HG02870 (cell line): ENCODE measurements around the gene CFAP61.
"Not testable (repeated sequence)": the region's sequence is repeated elsewhere in the genome, so short reads cannot be mapped to it uniquely, and the experiment has no call there.

Experiments used
- ATAC-seq: cut with Tn5 transposase; IDR thresholded peaks from one replicate; pipeline ENCODE4 v1.9.1; 2021; ENCODE audit warnings: mild to moderate bottlenecking, moderate library complexity; ENCODE audit not compliant: unreplicated experiment

The CFAP61 gene, protein sequence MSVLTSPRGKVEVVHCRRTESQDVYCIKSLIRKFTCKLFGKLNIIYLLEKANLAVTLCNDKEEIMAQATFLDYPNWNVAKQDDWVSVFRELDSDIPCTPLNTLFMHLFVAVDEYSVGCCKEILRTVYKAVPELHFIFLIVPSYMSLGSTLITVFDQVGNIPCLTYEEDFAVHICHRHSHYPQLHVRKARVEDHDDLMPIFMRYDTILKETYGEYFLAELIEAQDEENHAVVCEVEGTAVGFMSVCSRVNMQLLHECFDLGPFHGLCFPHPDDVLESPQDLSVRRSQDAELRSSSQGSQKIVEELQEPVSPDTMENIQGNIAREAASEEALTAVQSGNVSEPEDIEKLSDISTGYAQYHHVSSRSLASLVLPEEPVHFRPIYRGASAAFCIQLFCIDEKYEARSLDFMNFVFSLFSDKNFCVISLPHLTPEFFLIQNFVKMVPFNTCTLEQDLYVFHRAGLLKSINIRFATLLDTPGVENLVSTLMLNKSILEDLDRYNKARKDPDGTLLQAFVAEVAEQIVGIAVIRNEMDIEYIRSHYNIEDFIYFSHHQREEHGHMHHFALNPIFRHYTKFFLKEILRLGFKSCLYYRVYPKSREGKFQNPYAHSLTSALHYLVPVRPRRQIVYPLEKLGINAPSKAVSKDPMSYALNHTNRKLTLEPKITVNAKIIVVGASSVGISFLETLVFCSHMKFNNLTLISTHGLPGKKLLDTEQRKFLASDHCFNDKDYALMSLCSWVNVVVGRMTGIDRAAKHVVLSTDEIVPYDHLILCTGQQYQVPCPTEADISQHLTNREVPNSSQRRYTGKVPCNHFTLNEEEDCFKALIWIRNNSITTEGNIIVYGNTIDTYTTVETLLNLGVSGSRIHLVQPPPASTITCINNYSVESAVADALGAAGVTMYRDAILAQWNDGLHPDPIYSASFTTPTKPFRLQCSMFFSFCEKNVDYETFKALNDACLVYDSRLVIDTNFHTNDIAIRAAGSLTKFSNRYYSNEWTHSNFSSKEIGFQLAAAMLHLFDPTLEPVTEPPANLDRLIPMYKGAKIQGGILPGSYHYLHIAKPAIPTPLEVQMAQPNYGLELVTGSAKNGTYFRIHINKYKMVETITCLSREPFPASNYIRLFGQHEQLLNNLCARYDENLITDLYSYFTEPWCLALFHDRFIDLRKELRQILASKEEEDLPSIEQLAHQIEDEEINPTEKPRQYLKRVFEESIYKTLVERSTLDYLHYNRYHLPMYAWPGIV

GRCh38 chr20:20052074-20052970 lies at the start of gene CFAP61, which contains the start of gene CRNKL1:
Gene CFAP61 (plus strand): TSS chr20:20052532. CDS start chr20:20056654, 4,122 bp downstream.
Gene CRNKL1 (minus strand): TSS chr20:20052466. CDS start chr20:20052342, 124 bp downstream.
- peak; percentile 90 for ATAC-seq

DNA sequence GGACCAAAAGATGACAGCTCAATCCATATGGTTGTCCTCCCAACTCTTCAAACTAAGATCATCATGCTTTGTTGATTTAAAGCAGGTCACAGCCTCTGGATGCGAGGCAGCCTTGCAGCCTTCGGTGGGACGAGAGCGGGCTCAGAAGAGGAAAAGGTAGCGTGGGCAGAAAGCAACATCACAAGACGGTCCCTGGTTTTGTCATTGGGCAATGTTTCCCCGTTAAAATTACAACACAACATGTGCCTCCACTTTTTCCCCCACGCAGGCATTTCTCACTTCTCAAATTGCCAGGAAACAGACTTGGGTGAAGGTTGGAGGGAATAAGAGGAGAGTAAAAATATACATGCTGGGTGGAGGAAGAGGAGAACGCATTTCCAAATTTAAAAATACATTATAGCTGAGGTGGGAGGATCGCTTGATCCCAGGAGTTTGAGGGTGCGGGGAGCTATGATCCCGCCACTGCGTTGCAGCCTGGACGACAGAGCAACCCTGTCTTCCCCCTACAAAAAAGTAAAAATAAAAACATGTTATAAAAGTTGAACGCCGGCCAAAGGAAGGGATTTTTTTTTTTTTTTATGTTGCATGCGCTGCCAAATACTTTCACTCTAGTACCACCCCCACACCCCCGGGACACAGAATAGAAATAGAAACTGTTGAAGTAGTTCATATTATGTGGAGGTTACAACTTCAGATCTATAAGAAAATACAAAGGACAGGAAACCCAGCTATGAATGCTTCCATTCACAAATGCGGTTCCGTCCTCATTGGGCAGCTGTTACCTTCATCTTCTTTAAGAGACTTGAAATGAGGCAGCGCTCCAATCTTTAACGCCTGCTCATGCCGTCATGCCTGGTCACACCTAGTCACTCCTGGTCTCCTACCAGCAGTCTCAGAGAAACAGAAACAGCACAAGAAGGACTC lies 49.0 kb upstream of the CFAP61 start:
- no peak for ATAC-seq

DNA sequence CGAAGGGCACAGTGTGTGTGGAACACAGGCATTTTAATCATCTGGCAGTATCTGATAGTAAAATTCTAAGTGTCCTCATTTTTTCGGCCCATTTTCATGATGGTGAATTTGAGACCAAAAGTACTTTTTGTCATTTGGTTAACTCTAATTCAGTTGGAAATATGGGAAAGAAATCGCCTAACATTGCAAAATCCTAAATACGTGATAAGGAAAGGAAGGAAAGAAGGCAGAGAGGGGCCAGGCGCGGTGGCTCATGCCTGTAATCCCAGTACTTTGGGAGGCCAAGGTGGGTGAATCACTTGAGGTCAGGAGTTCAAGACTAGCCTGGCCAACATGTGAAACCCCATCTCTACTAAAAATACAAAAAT lies 48.4 kb upstream of the CFAP61 start:
- not testable (repeated sequence) for ATAC-seq

DNA sequence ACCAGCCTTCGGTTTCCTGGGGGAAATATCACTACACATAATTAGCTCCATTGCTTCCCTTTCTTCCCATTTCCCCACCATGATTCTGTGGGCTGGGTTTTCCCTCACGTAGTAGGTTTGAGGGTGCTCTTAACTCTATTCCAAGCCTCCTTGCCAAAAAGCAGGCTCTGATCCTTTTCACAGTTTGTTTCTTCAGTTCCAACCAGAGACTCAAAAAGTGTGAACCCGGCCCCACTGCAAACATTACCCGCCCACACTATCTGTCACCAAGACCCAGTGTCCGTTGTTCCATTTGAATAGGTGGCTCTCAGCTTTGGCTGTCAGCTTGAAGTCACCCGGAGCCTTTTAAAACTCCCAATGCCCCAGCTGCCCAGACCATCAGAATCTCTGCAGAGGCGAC lies 47.0 kb upstream of the CFAP61 start:
- ATAC-seq: no peak

DNA sequence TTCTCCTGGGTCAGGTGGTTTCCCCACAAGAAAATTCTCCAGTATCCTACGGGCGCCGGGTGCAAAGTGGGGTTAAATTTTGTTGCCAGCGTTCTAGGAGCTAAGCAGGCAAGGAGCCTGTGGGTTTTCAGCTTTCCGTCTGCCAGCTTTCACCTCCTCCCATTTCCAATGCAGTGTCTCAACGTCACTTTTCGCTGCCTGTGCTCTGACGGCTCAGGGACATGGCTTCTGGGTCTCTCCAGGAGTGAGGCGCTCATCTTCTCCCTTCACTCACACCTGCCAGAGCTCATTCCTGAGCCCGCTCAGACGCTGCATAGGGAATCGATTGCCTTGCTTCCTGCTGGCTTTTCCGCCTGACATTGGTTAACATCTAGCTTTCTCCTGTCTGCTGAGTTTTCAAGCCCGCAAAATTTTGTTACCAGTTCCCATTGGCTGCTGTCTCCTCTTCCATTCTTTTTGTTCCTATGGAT lies 42.5 kb upstream of the CFAP61 start:
- ATAC-seq: no peak

DNA sequence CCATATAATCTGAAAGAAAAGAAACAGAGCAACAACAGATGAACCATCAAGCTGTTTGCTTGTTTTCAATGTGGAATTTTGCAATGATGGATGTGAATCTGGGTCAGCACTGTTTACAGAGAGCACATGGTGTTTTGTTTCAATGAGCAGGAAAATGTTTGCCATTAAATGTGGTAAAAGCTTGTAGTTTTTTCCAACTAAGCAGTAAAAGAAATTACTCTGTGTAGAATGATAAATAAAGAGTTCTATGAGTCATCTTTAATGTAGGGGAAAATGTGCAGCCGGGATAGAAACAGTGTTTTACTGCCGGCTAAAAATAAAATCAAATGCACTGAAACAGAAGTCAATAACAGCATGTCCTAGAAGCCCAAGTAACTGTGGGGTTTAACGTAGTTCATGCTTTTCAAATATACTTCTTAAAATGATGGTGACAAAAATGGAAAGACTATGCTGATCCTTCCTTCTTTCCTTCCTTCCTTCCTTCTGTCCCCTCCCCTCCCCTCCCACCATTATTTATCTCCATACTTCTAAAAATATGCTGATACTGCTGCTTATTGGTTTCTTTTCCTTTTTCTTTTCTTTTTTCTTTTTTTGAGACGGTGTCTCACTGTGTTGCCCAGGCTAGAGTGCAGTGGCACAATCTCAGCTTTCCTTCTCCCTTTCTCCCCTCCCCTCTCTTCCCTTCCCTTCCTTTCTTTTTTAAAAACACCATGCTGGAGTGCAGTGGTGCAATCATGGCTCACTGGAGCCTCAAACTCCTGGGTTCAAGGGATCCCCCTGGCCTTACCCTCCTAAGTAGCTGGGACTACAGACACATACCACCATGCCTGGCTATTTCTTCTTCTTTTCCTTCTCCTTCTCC lies 41.5 kb upstream of the CFAP61 start:
- ATAC-seq: no peak

GRCh38 chr20:20012541-20012940 lies 39.8 kb upstream of the CFAP61 start:
- no peak for ATAC-seq

- no peak for ATAC-seq
Observed at GRCh38 chr20:20014659-20015058, 37.7 kb upstream of the CFAP61 start.

DNA sequence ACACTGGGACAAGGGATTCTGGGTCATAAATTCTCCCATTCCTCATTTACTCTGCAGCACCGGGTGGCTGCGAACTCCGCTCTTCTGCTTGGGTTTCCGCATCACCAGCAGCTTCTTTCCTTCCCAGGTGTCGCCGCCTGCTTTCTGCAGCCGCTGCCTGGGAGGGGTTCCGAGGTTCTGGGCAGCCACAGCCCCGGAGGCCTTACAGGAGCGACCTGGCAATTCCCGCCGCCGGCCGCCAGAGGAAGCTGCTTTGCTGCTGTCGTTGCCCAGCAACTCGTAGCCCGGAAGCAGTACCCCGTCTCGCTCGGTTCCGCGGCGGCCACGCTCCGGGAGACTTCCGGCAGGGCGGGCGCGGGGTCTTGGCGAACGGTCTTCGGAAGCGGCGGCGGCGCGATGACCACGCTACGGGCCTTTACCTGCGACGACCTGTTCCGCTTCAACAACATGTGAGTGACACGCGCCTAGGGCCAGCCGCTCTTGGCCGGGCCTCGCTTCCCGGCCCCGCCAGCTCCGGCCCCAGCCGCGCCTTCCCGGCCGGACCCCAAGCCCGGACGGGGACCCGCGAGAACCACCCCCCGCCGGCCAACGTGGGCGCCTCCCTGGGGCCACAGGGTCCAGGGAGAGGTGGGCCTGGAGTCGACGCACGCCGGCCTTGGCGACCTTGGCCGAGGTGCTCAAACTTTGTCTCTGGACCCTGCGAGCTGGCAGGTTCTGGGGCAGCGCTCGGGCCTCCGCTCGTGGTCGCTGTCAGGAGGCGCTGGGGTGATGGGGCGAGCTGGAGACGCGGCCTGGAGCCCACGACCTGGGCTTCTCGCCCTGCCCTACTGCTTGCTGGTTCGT lies 35.1 kb upstream of the CFAP61 start, which contains the start of gene NAA20:
NAA20 (plus strand) TSS at position 362 of the 843 bp plus-strand sequence; CDS start at position 397, 35 bp downstream.
- peak; percentile 99 for ATAC-seq

- peak; percentile 2 for ATAC-seq
Observed at GRCh38 chr20:20017844-20018185, 34.5 kb upstream of the CFAP61 start.

GRCh38 chr20:20018366-20018765 lies 34.0 kb upstream of the CFAP61 start:
- ATAC-seq: no peak

DNA sequence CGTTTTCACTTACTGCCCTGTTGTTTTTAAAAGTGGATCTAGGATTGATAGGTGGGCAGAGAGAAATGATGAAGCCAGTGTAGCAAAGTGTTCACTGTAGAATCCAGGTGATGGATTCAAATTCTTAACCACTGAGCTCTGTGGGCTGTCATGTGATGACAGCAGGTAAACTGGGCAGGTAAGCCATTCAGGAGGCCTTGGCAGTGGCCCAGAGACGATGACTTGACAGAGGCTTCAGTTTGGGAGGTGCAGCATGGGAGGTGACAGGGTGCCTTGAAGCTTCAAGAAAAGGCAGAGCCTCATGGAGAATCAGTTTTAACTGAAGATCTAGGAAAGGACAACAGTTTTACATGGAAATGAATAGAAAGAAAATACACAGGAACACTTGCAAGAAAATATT lies 33.2 kb upstream of the CFAP61 start:
- ATAC-seq: no peak

GRCh38 chr20:20020908-20021307 lies 31.4 kb upstream of the CFAP61 start:
- no peak for ATAC-seq

DNA sequence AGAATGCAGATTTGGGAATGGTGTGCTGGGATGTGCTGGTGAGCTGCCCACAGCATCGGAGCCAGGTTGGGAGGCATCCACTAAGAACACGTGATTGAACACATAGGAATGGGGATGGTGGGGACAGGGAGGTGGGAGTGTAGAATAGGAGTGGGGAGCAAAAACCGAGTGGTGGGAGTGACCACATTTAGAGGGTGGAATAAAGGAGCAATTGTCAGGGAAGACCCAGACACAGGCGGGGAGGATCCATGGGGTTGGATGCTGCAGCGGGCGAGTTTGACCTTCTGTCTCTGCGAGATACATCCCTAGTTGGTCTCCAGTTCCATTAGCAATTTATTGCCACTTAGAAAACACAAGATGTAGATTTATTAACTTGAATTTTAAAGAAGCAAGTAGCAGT lies 30.5 kb upstream of the CFAP61 start:
- no peak for ATAC-seq

DNA sequence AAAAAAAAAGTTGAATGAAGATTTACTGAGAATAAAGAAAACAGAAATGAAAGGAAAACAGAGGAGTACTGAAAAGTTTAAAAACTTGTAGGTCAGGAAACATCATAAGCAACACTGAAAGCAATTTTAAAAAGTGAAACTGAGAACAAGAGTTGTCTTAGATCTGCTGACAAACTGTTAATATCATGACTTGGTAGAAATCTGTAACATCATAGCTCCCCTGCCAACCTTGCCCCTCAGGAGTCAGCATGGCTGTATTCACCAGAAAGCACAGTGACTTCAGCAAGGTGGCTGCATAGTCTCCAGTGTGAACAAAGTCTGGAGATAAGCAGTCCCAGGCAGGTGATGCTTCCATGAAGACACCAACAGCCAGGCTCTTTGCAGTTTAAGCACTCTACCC lies 29.8 kb upstream of the CFAP61 start:
- peak; percentile 69 for ATAC-seq

GRCh38 chr20:20023395-20023794 lies 28.9 kb upstream of the CFAP61 start:
- no peak for ATAC-seq

GRCh38 chr20:20024942-20025341 lies 27.4 kb upstream of the CFAP61 start:
- no peak for ATAC-seq
